Measurements from ENCODE around the gene EDC4. TPM values are rescaled to one million over a fixed set of nuclear protein-coding genes. Genes with fewer than 3 reads are reported as not detected.

Gene EDC4
- total and polyA plus RNA-seq, 9 of the 15 experiments (the other 6 are each of a cell fraction or from before 2014, with no cell fraction given): 1.1 to 131 (median 74.0) TPM

- in situ Hi-C loops (cut with MboI): no loop called here
- Histone ChIP-seq H3K36me3 (ENCODE audit: control insufficient read depth, insufficient read depth, low read length) (peaks cover 99% of the 10 kb centered on the region; the same call in 2 of the 3 replicates), H4K20me1 (replicated peaks; ENCODE audit: control insufficient read depth, insufficient read depth, low read length) (peaks cover 26% of the 10 kb centered on the region), H2AFZ (ENCODE audit: low read depth, low read length) (no peak overlapping the region), H3K9ac (ENCODE audit: insufficient read depth in 1 of 2, low read depth in 2 of 2, low read length in 2 of 2) (no peak overlapping the region), H3K9me3 (replicated peaks; ENCODE audit: control insufficient read depth, insufficient read depth, low read depth, low read length) (no peaks in the 10 kb centered on the region), H3K9me1 (ENCODE audit: control insufficient read depth, insufficient read depth, low read length) (no peaks in the 10 kb centered on the region), H3K4me3 (no peak overlapping the region), H3K79me2 (ENCODE audit: control insufficient read depth, insufficient read depth, low read length) (peaks cover 24% of the 10 kb centered on the region), H3K27me3 (ENCODE audit: control insufficient read depth in 2 of 2, insufficient read depth in 2 of 2, low read length in 2 of 2) (no peaks in the 10 kb centered on the region), H3K4me2 (ENCODE audit: insufficient read depth, low read length) (no peak overlapping the region), H3K4me1 (replicated peaks in 1 of 2; ENCODE audit: control insufficient read depth in 2 of 2, insufficient read depth in 2 of 2, low read length in 2 of 2) (peaks cover 10 to 24% of the 10 kb centered on the region in 2 experiments; a peak in 4 of 5 replicates), H3K27ac (ENCODE audit: extremely low read depth, low read depth, low read length) (no peak overlapping the region)
- WGBS (ENCODE audit: insufficient coverage, low coverage, missing lambda C conversion rate): 97% methylated on average over 12 of the region's 12 CpGs
- TF ChIP-seq E4F1 (CRISPR knock-in tag; IDR thresholded peaks at IDR 0.05; ENCODE audit: borderline replicate concordance): no peak
- TF ChIP-seq, protein P1, sequence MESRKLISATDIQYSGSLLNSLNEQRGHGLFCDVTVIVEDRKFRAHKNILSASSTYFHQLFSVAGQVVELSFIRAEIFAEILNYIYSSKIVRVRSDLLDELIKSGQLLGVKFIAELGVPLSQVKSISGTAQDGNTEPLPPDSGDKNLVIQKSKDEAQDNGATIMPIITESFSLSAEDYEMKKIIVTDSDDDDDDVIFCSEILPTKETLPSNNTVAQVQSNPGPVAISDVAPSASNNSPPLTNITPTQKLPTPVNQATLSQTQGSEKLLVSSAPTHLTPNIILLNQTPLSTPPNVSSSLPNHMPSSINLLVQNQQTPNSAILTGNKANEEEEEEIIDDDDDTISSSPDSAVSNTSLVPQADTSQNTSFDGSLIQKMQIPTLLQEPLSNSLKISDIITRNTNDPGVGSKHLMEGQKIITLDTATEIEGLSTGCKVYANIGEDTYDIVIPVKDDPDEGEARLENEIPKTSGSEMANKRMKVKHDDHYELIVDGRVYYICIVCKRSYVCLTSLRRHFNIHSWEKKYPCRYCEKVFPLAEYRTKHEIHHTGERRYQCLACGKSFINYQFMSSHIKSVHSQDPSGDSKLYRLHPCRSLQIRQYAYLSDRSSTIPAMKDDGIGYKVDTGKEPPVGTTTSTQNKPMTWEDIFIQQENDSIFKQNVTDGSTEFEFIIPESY (CRISPR knock-in tag; IDR thresholded peaks at IDR 0.05): peak; percentile 58; the same call in 1 of the 2 replicates
- FAIRE-seq (no peak), DNase-seq (ENCODE audit: extremely low read depth in 1 of 4, low spot score in 3 of 4) (no peak), ATAC-seq (no peak)
- no TSS peak for BruUV-seq (replicated peaks)
- ChIA-PET POLR2A (interaction anchor here (1.5 kb wide), 1 partner anchor 73 kb away, joined by 3 read pairs; the partner anchor contains the start of genes RANBP10 and TSNAXIP1), CTCF (ENCODE audit: low intra/inter-chr PET ratio) (no interaction called here)
- intact Hi-C loops (cut with micrococcal nuclease): no loop called here
These were observed 6.6 kb downstream of the EDC4 start for GRCh38 chr16:67879462-67879861.
